H1 (cell line): Measurements from ENCODE around the gene CTDP1. TPM values are rescaled to one million over a fixed set of nuclear protein-coding genes. Genes with fewer than 3 reads are reported as not detected.

Source experiments
- CBX5 ChIP-seq: fragments of 300-800, 300-1000 bp; sonication (generic); IDR thresholded peaks from 2 replicates; pipeline ENCODE4 v1.7.1; 2016; ENCODE audit warnings: antibody characterized with exemption, low read length, low read depth
- CHD7 ChIP-seq: fragments of 300-600 bp; sonication (generic); IDR thresholded peaks from 2 replicates; pipeline ENCODE4 v1.7.1; 2012; ENCODE audit warnings: low read length, moderate library complexity, mild to moderate bottlenecking, inconsistent platforms; ENCODE audit not compliant: insufficient replicate concordance
- HDAC2 ChIP-seq, 2 experiments: fragments of 300-600 bp in 1 of 2; sonication (generic) in 1 of 2; IDR thresholded peaks; 2 replicates each; pipeline ENCODE4 v1.6.1; 2011 to 2012; ENCODE audit warnings: low read depth in 2 of 2, low read length in 2 of 2, mild to moderate bottlenecking in 2 of 2, moderate library complexity in 2 of 2, borderline replicate concordance in 1 of 2, inconsistent platforms in 1 of 2
- SIX5 ChIP-seq: IDR thresholded peaks from 2 replicates; pipeline ENCODE4 v1.6.1; 2011; ENCODE audit warnings: mild to moderate bottlenecking, low read depth, low read length
- SP1 ChIP-seq: IDR thresholded peaks from 2 replicates; pipeline ENCODE4 v1.6.1; 2011; ENCODE audit warnings: low read depth, low read length
- SRF ChIP-seq: IDR thresholded peaks from 2 replicates; pipeline ENCODE4 v1.6.1; 2011; ENCODE audit warnings: mild to moderate bottlenecking, low read depth, low read length, moderate library complexity
- TAF7 ChIP-seq: optimal IDR thresholded peaks from 2 replicates; pipeline ENCODE3; 2011; ENCODE audit warnings: low read depth, mild to moderate bottlenecking, inconsistent platforms, low read length, moderate library complexity, borderline replicate concordance
- TEAD4 ChIP-seq: IDR thresholded peaks from 2 replicates; pipeline ENCODE4 v1.6.1; 2012; ENCODE audit warnings: low read depth, low read length, inconsistent platforms, mixed read lengths
- polyA plus RNA-seq, 7 experiments: library from polyadenylated mRNA; depleted of rRNA in 3 of 7; stranded (reverse) in 5 of 7; unstranded in 2 of 7; fragments of >200 nt in 5 of 7; fragments of 200-250 nt in 2 of 7; gene quantifications; 1 replicate in 5 of 7; 2 replicates in 1 of 7; 4 replicates in 1 of 7; pipeline versions ENCODE4 v1.2.1 to v1.2.3, GENCODE V29; 2011 to 2013; ENCODE audit warnings: missing spikeins in 2 of 7, mixed read lengths in 2 of 7
- total RNA-seq: library from RNA; stranded (reverse); fragmentation: NEBNext Ultra II Directional; extraction: Animal tissue kit (Norgen Biotek cat#: 25700); gene quantifications from 2 replicates; pipeline ENCODE4 v1.2.1, GENCODE V29; 2021

Gene CTDP1
- total and polyA plus RNA-seq, 2 of the 8 experiments (the other 6 are each of a cell fraction or from before 2014, with no cell fraction given): 16.6 to 37.0 TPM

GRCh38 chr18:79723628-79724027, 44.0 kb downstream of the CTDP1 start (continued):
- no peak for TF ChIP-seq CHD7
- TF ChIP-seq CBX5: no peak
- no peak for TF ChIP-seq HDAC2 (IDR thresholded peaks at IDR 0.05; ENCODE audit: borderline replicate concordance in 1 of 2, low read depth in 2 of 2, low read length in 2 of 2)
- no peak for TF ChIP-seq SP1
- TF ChIP-seq SIX5: no peak
- no peak for TF ChIP-seq TAF7
- no peak for TF ChIP-seq TEAD4
- TF ChIP-seq SRF: no peak
